Astrocyte of the spinal cord (primary cell): ENCODE measurements around the gene NUP214.
"Not testable (repeated sequence)": the region's sequence is repeated elsewhere in the genome, so short reads cannot be mapped to it uniquely, and the experiment has no call there.

Experiments
- DNase-seq: peaks from one replicate; pipeline ENCODE4 v3.0.0; 2011; ENCODE audit warnings: low read depth, low spot score
- H3K4me3 ChIP-seq: 2 replicates; pipeline ENCODE4 v1.5.1; 2011; ENCODE audit warnings: low read depth, mild to moderate bottlenecking, low read length, moderate library complexity
- in situ Hi-C: cut with HindIII; loops from 2 replicates; pipeline ENCODE4 v1.10.0; 2017; ENCODE audit warnings: low sequenced_read_pairs
- TF ChIP-seq, protein P1 (sequence below): IDR thresholded peaks from 2 replicates; pipeline ENCODE4 v1.5.1; 2012; ENCODE audit warnings: low read depth, mild to moderate bottlenecking, low read length, inconsistent platforms

Gene NUP214

DNA sequence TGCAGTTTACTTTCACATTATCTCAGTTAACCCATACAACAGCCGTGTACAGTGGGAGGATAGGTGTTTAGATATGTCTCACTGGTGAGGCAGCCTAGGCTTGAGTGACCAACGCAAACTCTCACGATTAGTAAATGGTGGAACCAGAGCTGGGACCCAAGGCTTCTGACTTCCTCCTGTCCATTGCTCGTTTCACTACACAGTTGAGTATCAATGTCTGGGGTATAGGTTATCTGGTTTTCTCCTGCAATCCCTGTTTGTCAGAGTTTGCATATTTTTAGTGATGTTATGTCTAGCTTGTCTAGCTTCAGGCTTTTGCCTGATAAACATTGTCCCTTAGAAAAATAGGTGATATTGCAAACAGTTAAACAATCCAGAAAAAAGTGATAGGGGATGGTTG, 62.6 kb downstream of the NUP214 start:
- in situ Hi-C loops: no loop called here
- TF ChIP-seq, protein P1, sequence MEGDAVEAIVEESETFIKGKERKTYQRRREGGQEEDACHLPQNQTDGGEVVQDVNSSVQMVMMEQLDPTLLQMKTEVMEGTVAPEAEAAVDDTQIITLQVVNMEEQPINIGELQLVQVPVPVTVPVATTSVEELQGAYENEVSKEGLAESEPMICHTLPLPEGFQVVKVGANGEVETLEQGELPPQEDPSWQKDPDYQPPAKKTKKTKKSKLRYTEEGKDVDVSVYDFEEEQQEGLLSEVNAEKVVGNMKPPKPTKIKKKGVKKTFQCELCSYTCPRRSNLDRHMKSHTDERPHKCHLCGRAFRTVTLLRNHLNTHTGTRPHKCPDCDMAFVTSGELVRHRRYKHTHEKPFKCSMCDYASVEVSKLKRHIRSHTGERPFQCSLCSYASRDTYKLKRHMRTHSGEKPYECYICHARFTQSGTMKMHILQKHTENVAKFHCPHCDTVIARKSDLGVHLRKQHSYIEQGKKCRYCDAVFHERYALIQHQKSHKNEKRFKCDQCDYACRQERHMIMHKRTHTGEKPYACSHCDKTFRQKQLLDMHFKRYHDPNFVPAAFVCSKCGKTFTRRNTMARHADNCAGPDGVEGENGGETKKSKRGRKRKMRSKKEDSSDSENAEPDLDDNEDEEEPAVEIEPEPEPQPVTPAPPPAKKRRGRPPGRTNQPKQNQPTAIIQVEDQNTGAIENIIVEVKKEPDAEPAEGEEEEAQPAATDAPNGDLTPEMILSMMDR: no peak
- H3K4me3 ChIP-seq: no peak overlapping the region
- no peak for DNase-seq

DNA sequence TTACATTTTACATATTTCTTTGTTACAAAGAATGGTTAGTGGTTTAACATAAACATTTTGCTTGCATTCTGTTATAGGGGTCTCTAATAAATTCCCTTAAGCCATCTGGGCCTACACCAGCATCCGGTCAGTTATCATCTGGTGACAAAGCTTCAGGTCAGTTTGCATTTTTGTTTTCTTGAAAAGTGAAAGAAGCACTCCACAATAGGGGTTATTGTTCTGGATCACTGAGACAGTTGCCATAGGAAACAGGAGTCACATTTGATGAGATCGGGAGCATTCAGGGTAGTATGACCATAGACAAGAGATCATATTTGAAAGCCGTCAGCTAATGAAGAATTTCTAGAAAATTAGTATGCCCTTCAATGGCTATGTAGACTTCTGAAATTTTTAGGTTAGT, 63.6 kb downstream of the NUP214 start:
- H3K4me3 ChIP-seq: no peak overlapping the region
- no peak for DNase-seq
- in situ Hi-C loops: no loop called here
- TF ChIP-seq, protein P1: no peak

DNA sequence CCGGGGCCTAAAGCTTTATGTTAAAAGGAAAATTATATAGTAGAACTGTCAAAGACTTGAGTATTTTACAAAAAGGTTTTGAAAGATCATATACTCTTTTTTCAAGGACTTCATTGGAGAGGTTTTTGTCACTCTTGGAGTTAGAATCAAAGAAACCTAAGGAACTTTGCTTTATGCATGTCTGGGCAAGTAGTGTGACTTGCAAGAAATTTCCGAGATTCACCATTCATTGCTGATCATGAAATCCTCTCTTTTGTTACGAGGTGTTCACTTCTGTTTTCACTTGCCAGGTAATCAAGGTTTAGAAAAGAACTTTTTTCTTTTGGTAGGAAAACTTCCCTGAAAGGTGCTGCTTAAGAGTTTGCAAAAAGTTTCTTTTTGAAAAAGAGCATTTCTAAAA, 64.8 kb downstream of the NUP214 start:
- no peak for DNase-seq
- in situ Hi-C loops: no loop called here
- TF ChIP-seq, protein P1: no peak
- no peak overlapping the region for H3K4me3 ChIP-seq

DNA sequence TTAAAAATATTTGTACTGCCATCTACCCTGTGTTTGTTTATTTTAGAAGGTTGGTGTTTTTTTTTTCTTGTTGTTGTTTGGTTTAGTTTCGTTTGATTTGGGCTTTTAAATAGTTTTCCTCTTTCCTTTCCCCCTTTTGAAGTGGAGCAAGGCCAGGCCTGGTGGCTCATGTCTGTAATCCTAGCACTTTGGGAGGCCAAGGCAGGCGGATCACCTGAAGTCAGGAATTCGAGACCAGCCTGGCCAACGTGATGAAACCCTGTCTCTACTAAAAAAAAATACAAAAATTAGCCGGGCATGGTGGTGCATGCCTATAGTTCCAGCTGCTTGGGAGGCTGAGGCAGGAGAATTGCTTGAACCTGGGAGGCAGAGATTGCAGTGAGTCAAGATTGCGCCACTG, 65.6 kb downstream of the NUP214 start:
- H3K4me3 ChIP-seq, in situ Hi-C loops, DNase-seq: not testable (repeated sequence)

DNA sequence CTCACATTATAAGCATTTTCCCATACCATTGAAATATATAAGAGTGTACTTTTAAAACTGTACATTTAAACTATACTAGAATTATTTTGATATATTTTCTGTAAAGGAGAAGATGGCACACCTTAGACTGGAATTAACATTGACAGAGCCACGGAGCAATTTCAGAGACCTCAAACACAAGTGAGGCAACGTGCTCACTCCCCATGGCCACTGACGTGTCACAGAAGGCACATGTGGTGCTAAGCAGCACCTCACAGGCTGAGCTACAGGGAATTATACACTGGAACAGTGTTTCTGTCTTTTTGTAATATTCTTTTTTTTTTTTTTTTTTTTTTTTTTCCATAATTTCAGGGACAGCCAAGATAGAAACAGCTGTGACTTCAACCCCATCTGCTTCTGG, 66.5 kb downstream of the NUP214 start:
- no peak overlapping the region for H3K4me3 ChIP-seq
- in situ Hi-C loops: no loop called here
- no peak for DNase-seq
- TF ChIP-seq, protein P1: no peak

DNA sequence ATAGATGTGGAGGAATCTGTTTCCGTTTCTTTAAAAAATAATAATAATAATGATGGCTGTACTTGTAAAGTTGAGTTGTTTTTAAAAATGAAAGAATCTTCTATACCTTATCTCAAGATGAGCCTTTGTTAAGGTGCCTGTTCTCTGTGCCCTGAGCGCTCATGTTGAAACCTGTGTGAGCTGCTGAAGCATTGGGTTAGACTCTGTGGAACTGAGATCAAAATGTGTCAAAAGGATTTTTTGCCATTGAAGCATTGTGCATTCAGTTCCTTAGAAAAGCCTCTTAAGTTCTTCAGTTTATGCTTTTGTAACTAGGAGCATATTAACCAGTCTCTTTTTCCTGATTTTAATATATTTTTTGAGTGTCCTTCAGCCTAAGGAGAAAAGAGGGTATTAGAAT, 67.7 kb downstream of the NUP214 start:
- in situ Hi-C loops: no loop called here
- TF ChIP-seq, protein P1: no peak
- H3K4me3 ChIP-seq: no peak overlapping the region
- DNase-seq: no peak

DNA sequence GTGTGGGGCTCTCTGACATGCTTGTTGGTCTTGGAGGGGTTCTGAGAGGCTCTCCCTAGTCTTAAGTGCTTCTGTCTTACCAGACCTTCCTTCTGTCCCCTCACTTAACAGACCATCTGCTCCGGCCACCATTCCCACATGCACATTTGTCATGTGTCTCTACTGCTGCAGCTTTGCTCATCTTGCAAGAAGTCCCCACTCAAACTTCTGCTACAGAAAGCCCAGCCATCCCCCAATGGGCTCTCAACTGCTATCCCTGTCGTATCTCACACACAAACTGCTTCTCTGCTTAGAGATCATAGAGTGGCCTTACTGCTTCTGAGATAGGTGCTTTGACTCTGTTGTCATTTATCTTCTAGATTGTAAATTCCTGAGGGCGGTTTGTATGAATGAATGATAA, 69.4 kb downstream of the NUP214 start:
- H3K4me3 ChIP-seq: no peak overlapping the region
- in situ Hi-C loops: no loop called here
- DNase-seq: no peak
- TF ChIP-seq, protein P1: no peak
